ENCODE measurements around the gene PIGN. TPM values are rescaled to one million over a fixed set of nuclear protein-coding genes. Genes with fewer than 3 reads are reported as not detected.
A peak's percentile ranks its signal among the peaks of the same experiment; 100 is the strongest.

The PIGN gene
- total RNA-seq, 1 donor from 2014 or later: 37.1 TPM

GRCh38 chr18:61998335-61998734, 188.5 kb downstream of the PIGN start:
- no peak for ATAC-seq

- peak; percentile 37 for ATAC-seq
Measured at GRCh38 chr18:61995618-61996017, 191.2 kb downstream of the PIGN start.

- ATAC-seq: no peak
Measured at GRCh38 chr18:61993831-61994230, 193.0 kb downstream of the PIGN start.

- no peak for ATAC-seq
Measured at GRCh38 chr18:61992923-61993322, 193.9 kb downstream of the PIGN start.

GRCh38 chr18:61992285-61992684, 194.6 kb downstream of the PIGN start:
- no peak for ATAC-seq

- no peak for ATAC-seq
Measured at GRCh38 chr18:61991836-61992235, 195.0 kb downstream of the PIGN start.

GRCh38 chr18:61991201-61991600, 195.7 kb downstream of the PIGN start:
- no peak for ATAC-seq

Other genes with a start within 250 kb of the PIGN start
- gene RELCH, start 199 bp upstream of the PIGN start, total RNA-seq: 54.4 TPM
- 5.7 TPM for gene TNFRSF11A, start 138.3 kb upstream of the PIGN start, total RNA-seq

All from esophagus mucosa (tissue), 1 donor.